Measurements from ENCODE around the gene ABLIM3.

ABLIM3 gene

DNA sequence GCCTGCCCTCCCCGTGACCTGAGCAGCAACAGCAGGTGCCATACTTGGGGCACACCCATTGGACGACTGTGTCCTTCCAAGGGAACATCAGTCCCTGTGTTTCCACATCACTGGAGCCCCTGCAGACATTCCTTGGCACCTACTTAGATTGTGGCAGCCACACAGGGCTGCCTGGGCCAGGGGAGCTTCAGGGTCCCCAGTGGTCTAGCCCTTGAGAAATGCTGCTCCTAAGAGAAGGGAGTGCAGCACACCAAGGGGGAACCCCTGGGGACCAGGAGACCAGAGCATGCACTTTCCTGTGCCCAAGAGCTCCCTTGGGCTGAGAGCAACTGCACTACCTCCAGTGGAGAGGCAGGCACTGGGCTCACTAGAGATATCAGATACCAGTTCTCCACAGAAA lies 20.1 kb upstream of the ABLIM3 start:
- Histone ChIP-seq H3K4me3 (ENCODE audit: low read length) (no peak overlapping the region), H3K27me3 (ENCODE audit: insufficient read depth, low read length) (no peaks in the 10 kb centered on the region), H3K27ac (ENCODE audit: low read depth, low read length) (no peak overlapping the region), H3K9me3 (ENCODE audit: insufficient read depth, low read depth, low read length) (no peaks in the 10 kb centered on the region), H3K36me3 (ENCODE audit: insufficient read depth, low read length) (no peaks in the 10 kb centered on the region), H3K4me1 (ENCODE audit: insufficient read depth, low read length) (no peaks in the 10 kb centered on the region), H3K9ac (ENCODE audit: low read depth, low read length) (no peak overlapping the region)
- WGBS = 84% methylated on average over 2 of the region's 2 CpGs

DNA sequence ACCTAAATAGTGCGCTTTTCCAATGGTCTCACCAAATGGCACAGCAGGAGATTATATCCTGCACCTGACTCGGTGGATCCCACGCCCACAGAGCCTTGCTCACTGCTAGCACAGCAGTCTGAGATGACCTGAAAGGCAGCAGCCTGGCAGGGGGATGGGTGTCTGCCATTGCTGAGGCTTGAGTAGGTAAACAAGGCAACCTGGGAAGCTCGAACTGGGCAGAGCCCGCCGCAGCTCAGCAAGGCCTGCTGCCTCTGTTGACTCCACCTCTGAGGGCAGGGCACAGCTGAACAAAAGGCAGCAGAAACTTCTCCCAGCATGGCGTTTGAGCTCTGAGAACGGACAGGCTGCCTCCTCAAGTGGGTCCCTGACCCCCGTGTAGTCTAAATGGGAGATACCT lies 18.1 kb upstream of the ABLIM3 start:
- WGBS = 70% methylated on average over 9 of the region's 9 CpGs
- Histone ChIP-seq H3K4me1 (ENCODE audit: insufficient read depth, low read length) (no peaks in the 10 kb centered on the region), H3K9ac (ENCODE audit: low read depth, low read length) (no peak overlapping the region), H3K27me3 (ENCODE audit: insufficient read depth, low read length) (no peaks in the 10 kb centered on the region), H3K9me3 (ENCODE audit: insufficient read depth, low read depth, low read length) (no peaks in the 10 kb centered on the region), H3K4me3 (ENCODE audit: low read length) (no peak overlapping the region), H3K27ac (ENCODE audit: low read depth, low read length) (no peak overlapping the region), H3K36me3 (ENCODE audit: insufficient read depth, low read length) (no peaks in the 10 kb centered on the region)

DNA sequence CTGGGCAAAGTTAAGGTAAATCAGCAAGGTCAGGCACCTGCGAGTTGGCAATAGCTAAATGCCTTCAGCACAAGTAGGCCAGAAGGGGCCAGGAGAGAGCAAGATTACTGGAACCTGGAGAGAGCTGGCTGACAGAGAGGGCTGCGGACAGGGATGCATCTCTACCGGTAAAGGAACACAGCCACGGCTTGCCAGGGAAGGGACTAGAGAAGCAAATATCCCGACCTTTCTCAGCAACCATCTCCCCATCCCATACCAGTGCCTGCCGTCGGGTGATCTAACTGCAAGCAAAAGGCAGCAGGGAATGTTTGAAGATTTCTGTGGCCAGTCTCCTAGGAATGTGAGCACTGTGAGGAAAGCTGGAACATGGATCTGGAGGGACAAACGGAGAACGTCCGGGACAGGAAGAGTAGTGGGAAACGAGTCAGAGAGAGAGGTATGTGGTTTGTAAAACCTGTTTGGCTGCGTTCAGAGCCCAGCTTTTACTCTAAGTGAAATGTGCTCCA lies 15.9 kb upstream of the ABLIM3 start:
- no peaks in the 10 kb centered on the region for H3K36me3 ChIP-seq (ENCODE audit: insufficient read depth, low read length)
- H3K27ac ChIP-seq (ENCODE audit: low read depth, low read length) = no peak overlapping the region
- no peaks in the 10 kb centered on the region for H3K27me3 ChIP-seq (ENCODE audit: insufficient read depth, low read length)
- 56% methylated on average over 12 of the region's 12 CpGs for WGBS
- peak overlapping the region; percentile 15; the same call in 1 of the 2 replicates for H3K4me3 ChIP-seq (ENCODE audit: low read length)
- no peaks in the 10 kb centered on the region for H3K9me3 ChIP-seq (ENCODE audit: insufficient read depth, low read depth, low read length)
- H3K4me1 ChIP-seq (ENCODE audit: insufficient read depth, low read length) = no peaks in the 10 kb centered on the region
- no peak overlapping the region for H3K9ac ChIP-seq (ENCODE audit: low read depth, low read length)

DNA sequence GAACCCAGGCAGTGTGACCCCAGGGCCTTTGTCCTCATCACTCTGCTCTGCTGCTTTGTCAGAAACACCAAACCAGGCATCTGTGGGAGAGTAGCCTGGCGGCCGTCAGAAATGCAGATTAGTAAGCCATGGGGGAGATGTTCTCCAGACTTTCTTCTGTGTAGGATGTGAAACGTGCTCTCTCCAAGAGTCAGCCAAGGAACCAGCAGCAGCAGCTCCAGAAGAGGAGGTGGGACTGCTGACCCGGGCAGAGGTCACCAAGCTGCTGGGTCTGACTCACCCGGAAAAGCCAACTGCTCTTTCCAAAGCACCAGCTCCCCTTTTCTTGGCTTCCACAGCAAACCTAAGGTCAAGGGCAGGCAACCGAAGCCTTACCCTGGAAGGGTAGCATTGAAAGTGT lies 14.4 kb upstream of the ABLIM3 start:
- no peak overlapping the region for H3K9ac ChIP-seq (ENCODE audit: low read depth, low read length)
- H3K36me3 ChIP-seq (ENCODE audit: insufficient read depth, low read length) = no peaks in the 10 kb centered on the region
- no peak overlapping the region for H3K27ac ChIP-seq (ENCODE audit: low read depth, low read length)
- 62% methylated on average over 6 of the region's 6 CpGs for WGBS
- no peaks in the 10 kb centered on the region for H3K27me3 ChIP-seq (ENCODE audit: insufficient read depth, low read length)
- H3K9me3 ChIP-seq (ENCODE audit: insufficient read depth, low read depth, low read length) = no peaks in the 10 kb centered on the region
- no peaks in the 10 kb centered on the region for H3K4me1 ChIP-seq (ENCODE audit: insufficient read depth, low read length)
- H3K4me3 ChIP-seq (ENCODE audit: low read length) = no peak overlapping the region

DNA sequence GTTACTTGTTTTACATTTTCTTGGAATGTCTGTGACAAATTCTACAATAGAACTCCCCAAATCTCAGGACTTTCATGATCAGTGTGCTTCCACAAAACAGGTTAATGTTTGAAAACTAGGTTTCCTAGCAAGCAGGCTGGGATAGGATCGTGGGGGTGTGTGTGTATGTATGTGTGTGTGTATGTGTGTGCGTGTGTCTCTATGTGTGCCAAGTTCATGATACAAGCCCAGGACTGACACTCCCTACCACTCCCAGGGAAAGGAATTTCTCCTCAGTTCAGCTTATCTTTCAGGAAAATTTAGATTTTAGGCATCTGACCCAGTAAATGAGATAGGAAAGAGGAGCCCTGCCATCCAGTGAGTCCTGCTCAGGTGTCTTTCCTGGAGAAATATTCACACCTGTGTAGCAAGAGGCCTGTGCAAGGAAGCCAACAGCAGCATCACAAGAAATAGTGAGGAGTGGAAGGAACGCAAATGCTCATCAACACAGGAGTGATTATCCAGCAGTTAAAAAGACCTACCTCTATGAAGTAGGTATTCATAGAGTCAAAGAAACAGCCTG lies 13.8 kb upstream of the ABLIM3 start:
- H3K4me3 ChIP-seq (ENCODE audit: low read length) = no peak overlapping the region
- no peaks in the 10 kb centered on the region for H3K36me3 ChIP-seq (ENCODE audit: insufficient read depth, low read length)
- H3K27ac ChIP-seq (ENCODE audit: low read depth, low read length) = no peak overlapping the region
- H3K9ac ChIP-seq (ENCODE audit: low read depth, low read length) = no peak overlapping the region
- 93% methylated on average over 2 of the region's 3 CpGs for WGBS
- H3K4me1 ChIP-seq (ENCODE audit: insufficient read depth, low read length) = no peaks in the 10 kb centered on the region
- no peaks in the 10 kb centered on the region for H3K27me3 ChIP-seq (ENCODE audit: insufficient read depth, low read length)
- no peaks in the 10 kb centered on the region for H3K9me3 ChIP-seq (ENCODE audit: insufficient read depth, low read depth, low read length)

DNA sequence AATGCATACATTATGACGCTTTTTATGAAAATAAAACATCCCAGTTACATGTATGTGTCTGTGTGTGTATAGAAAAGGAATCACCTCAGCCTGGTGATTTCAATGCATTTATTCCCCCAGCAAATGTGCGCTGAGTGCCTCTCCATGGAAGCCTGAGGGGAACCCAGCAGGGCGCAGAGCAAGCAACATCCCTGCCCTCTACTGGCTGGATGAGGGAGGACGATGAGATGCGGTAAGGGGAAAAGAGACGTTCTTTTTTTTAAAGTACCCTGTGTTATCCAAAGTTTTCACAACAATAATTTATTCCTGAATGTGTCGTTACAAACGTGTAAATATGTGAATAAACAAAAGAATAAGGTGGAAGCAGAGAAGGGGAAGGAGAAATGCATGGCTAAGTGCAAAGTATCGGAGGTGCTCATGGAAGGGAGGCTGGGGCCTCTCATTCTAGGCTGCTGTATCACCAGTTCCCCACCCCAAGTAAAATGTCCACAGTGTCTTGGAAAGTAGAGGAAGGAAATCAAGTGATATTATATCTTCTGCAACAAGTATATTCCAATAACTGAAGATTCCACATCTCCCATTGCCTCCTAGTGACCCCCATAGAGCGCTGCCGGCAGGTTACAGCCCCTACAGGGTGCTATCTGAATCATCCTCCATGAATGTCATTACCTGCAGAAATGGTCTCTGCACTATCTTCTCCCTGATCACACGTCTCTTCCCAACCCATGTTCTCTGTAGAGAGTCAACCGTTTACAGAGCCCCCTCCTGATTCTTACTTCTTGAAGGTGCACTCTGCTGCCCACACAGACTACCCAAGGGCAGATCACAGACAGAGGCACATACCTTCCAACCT lies 13.0 kb upstream of the ABLIM3 start:
- Histone ChIP-seq H3K9me3 (ENCODE audit: insufficient read depth, low read depth, low read length) (no peaks in the 10 kb centered on the region), H3K9ac (ENCODE audit: low read depth, low read length) (no peak overlapping the region), H3K4me3 (ENCODE audit: low read length) (no peak overlapping the region), H3K36me3 (ENCODE audit: insufficient read depth, low read length) (no peaks in the 10 kb centered on the region), H3K4me1 (ENCODE audit: insufficient read depth, low read length) (no peaks in the 10 kb centered on the region), H3K27ac (ENCODE audit: low read depth, low read length) (no peak overlapping the region), H3K27me3 (ENCODE audit: insufficient read depth, low read length) (no peaks in the 10 kb centered on the region)
- WGBS = 46% methylated on average over 10 of the region's 13 CpGs

DNA sequence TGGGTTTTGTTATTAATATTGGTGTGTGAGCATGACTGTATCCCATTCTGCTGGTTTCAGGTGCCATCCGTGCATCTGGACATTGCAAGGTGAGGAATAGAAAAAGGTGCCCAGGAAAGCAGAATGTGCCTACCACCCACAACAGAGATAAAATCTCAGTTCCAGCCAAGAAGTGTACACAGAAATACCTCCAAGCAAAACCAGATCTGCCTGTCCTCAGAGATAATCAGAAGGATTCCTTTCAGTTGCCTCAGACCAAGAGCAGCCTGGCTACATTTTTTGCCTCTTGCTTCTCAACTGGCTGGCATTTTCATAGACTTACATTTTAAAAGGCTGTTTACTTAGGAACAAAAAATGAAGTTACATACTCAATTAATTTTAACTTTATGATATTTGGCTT lies 12.1 kb upstream of the ABLIM3 start:
- Histone ChIP-seq H3K27me3 (ENCODE audit: insufficient read depth, low read length) (no peaks in the 10 kb centered on the region), H3K4me1 (ENCODE audit: insufficient read depth, low read length) (no peaks in the 10 kb centered on the region), H3K9me3 (ENCODE audit: insufficient read depth, low read depth, low read length) (no peaks in the 10 kb centered on the region), H3K27ac (ENCODE audit: low read depth, low read length) (no peak overlapping the region), H3K9ac (ENCODE audit: low read depth, low read length) (no peak overlapping the region), H3K36me3 (ENCODE audit: insufficient read depth, low read length) (no peaks in the 10 kb centered on the region), H3K4me3 (ENCODE audit: low read length) (no peak overlapping the region)
- 93% methylated on average over 1 of the region's 1 CpG for WGBS

DNA sequence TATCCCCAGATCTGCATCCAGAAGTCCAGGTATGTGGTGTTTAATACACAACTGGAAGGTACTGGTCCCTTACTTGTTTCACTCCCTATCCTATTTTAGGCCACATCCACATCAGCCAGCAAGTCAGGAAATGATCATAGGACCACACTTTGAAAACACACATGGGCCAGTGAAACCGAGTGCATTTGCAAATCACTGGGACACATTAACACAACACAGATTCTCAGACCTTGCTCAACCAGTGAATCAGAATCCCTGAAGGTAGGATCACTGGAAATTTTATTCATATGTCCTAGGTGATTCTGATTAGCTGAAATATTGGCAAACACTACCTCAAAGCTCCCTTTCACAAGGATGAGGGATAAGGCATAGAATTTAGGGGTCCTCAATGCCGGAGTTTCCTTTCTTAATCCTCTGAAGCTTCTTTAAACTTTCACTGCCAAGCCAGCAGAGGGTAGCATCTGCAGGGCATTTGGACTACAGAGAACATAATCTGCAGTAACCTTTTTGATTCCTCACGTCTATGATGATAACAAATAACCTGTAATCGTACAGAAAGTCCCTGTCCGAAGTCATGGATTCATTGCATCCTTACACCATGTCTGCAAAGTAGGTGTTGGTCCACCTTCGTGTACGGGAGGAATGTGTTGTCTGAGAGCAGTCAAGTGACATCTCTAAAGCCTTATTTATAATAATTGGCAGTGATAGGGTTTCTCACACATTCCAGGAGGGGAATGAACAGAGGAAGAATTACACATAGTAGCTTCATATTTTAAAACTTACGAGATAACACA lies 11.0 kb upstream of the ABLIM3 start:
- Histone ChIP-seq H3K4me3 (ENCODE audit: low read length) (no peak overlapping the region), H3K9ac (ENCODE audit: low read depth, low read length) (no peak overlapping the region), H3K9me3 (ENCODE audit: insufficient read depth, low read depth, low read length) (no peaks in the 10 kb centered on the region), H3K36me3 (ENCODE audit: insufficient read depth, low read length) (no peaks in the 10 kb centered on the region), H3K4me1 (ENCODE audit: insufficient read depth, low read length) (no peaks in the 10 kb centered on the region), H3K27me3 (ENCODE audit: insufficient read depth, low read length) (no peaks in the 10 kb centered on the region), H3K27ac (ENCODE audit: low read depth, low read length) (no peak overlapping the region)
- WGBS = 73% methylated on average over 8 of the region's 8 CpGs

DNA sequence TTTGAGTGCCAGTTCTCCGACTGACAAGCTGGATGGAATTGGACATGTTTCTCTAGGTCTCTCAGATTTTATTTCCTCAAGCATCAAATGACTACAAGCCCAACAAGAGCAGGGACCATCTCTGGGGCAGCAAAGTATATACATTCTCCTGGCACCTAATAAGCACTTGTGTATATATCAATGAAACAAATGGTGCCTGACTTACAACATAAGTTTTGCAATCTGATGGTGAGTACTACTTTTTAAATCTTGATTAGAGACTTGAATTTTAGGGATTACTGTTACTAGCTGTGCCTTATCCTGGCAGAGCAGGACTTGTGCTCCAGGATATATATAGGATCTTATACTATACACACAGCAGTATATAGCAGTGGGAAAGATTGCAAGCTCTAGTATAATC lies 8.8 kb upstream of the ABLIM3 start:
- no peaks in the 10 kb centered on the region for H3K27me3 ChIP-seq (ENCODE audit: insufficient read depth, low read length)
- no peaks in the 10 kb centered on the region for H3K36me3 ChIP-seq (ENCODE audit: insufficient read depth, low read length)
- no peak overlapping the region for H3K27ac ChIP-seq (ENCODE audit: low read depth, low read length)
- no peaks in the 10 kb centered on the region for H3K4me1 ChIP-seq (ENCODE audit: insufficient read depth, low read length)
- no peaks in the 10 kb centered on the region for H3K9me3 ChIP-seq (ENCODE audit: insufficient read depth, low read depth, low read length)
- WGBS = 92% methylated on average over 1 of the region's 1 CpG
- H3K4me3 ChIP-seq (ENCODE audit: low read length) = no peak overlapping the region
- H3K9ac ChIP-seq (ENCODE audit: low read depth, low read length) = no peak overlapping the region

DNA sequence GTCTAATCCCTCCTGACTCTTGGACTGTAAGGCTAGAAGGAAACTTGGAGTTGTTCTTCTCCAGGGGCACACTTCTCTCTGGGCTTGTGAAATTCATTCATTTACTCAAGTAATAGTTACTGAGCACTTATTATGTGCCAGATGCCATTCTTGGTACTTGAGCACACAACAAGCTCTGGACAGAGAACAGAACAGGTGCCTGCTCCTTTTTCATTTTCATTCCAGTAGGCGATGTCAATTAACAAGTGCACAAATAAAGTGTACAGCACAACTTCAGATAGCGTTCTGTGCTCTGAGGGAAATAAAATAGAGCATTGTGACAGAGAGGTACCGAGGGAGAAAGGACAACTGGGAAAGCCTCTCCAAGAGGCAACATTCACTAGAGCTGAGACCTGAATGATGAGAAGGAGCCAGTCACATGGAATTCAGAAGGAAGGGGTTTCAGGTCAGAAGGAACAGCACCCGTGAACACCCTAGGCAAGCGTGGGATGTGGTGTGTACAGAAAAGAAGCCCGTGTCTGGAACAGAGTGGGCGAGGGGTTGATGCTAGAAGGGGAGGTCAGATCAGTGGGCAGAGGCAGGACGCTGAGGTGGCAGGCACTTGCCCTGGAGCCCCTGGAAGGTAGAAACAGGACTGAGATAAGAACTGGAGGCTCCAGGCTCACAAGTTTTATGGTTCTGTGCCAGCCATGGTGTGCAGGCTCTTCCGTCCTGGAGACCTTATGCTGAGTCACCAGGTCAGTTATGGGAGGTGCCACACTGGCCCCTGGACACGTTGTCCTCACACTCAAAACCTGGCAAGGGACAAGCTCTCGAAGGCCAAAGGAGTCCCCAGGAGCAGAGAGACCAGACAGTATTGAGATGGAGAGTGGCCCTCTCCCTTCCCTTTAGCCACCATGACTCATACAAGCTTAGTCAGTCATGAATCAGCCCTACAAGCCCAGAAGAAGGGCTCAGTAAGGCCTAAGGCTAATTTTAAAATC lies 7.2 kb upstream of the ABLIM3 start:
- WGBS = 84% methylated on average over 11 of the region's 11 CpGs
- H3K9ac ChIP-seq (ENCODE audit: low read depth, low read length) = no peak overlapping the region

More for the DNA sequence above, 7.2 kb upstream of the ABLIM3 start:
- Histone ChIP-seq H3K36me3 (ENCODE audit: insufficient read depth, low read length) (no peaks in the 10 kb centered on the region), H3K27me3 (ENCODE audit: insufficient read depth, low read length) (no peaks in the 10 kb centered on the region), H3K4me3 (ENCODE audit: low read length) (no peak overlapping the region), H3K4me1 (ENCODE audit: insufficient read depth, low read length) (no peaks in the 10 kb centered on the region), H3K9me3 (ENCODE audit: insufficient read depth, low read depth, low read length) (no peaks in the 10 kb centered on the region), H3K27ac (ENCODE audit: low read depth, low read length) (no peak overlapping the region)
